Small intestine (tissue), 7 donors: ENCODE measurements around the gene RXFP3. TPM values are rescaled to one million over a fixed set of nuclear protein-coding genes. Genes with fewer than 3 reads are reported as not detected.

Experiments
- DNase-seq, 2 donors: peaks; one replicate each; pipeline versions ENCODE4 v3.0.0 to v3.0.0-alpha.2; 2013
- FAIRE-seq: peaks from 2 replicates; lab custom pipeline; 2012; peaks lifted over from hg19 to GRCh38; lab: Jason Lieb, UNC
- H3K27ac ChIP-seq, 3 donors: one replicate each; pipeline ENCODE4 v1.5.1; 2013; ENCODE audit warnings: low read length in 2 of 3, mild to moderate bottlenecking in 2 of 3, control low read depth in 1 of 3, inconsistent platforms in 1 of 3, low read depth in 1 of 3, moderate library complexity in 1 of 3
- H3K27me3 ChIP-seq, 3 donors: one replicate each; pipeline ENCODE4 v1.6.1; 2013; ENCODE audit warnings: low read length in 3 of 3, inconsistent platforms in 1 of 3; ENCODE audit not compliant: control insufficient read depth in 3 of 3, insufficient read depth in 3 of 3
- H3K36me3 ChIP-seq, 3 donors: one replicate each; pipeline ENCODE4 v1.6.1; 2013; ENCODE audit warnings: low read length in 3 of 3, inconsistent platforms in 1 of 3, low read depth in 1 of 3, mild to moderate bottlenecking in 1 of 3, moderate library complexity in 1 of 3; ENCODE audit not compliant: control insufficient read depth in 3 of 3, insufficient read depth in 2 of 3
- H3K4me1 ChIP-seq, 3 donors: one replicate each; pipeline ENCODE4 v1.6.1; 2013; ENCODE audit warnings: low read length in 2 of 3, inconsistent platforms in 1 of 3, low read depth in 1 of 3, mild to moderate bottlenecking in 1 of 3, moderate library complexity in 1 of 3; ENCODE audit not compliant: control insufficient read depth in 3 of 3, insufficient read depth in 2 of 3
- H3K4me3 ChIP-seq, 3 donors: one replicate each; pipeline ENCODE4 v1.5.1; 2013; ENCODE audit warnings: low read length in 3 of 3, control low read depth in 1 of 3, inconsistent platforms in 1 of 3, low read depth in 1 of 3, mild to moderate bottlenecking in 1 of 3, moderate library complexity in 1 of 3
- H3K9me3 ChIP-seq, 2 donors: one replicate each; pipeline ENCODE4 v1.6.1; 2013; ENCODE audit warnings: low read depth in 1 of 2, low read length in 1 of 2; ENCODE audit not compliant: control insufficient read depth in 2 of 2, insufficient read depth in 1 of 2
- WGBS, 3 donors: extraction: QIAGEN DNeasy Blood & Tissue Kit; methylation state at CpG; one replicate each; pipeline ENCODE4 v1.1.7; 2013; 5-methylcytosine and 5-hydroxymethylcytosine counted together
- polyA plus RNA-seq, 4 donors: library from polyadenylated mRNA; stranded (reverse) in 3 of 4; unstranded in 1 of 4; fragments of 200-250 nt in 3 of 4; fragments of 120-200 nt in 1 of 4; gene quantifications; one replicate each; pipeline versions ENCODE4 v1.2.1 to v1.2.3, GENCODE V29; 2013
- donor health status: healthy with polysubstance abuse.
- donor health status: control.
- donor health status: control.
- donor health status: Bipolar disorder and iron deficiency.
- donor health status: healthy.

RXFP3 gene
- polyA plus RNA-seq, 4 donors: 0.03 TPM; not detected in 3

DNA sequence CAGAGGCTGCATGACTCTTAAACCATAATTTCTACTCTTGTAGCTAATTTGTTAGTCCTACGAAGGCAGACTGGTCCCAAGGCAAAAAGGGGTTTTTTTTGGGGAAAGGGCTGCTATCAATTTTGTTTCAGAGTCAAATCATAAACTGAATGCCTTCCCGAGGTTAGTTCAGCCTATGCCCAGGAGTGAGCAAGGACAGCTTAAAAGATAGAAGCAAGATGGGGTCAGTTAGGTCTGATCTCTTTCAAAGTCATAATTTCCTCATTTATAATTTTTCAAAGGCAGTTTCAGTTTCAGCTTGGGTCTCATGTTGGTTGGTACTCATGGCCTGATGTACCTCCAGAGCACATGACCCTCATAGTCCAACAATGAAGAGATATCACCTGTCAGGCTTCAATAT is 7.9 kb upstream of the RXFP3 start:
- H3K9me3 ChIP-seq: no peaks in the 10 kb centered on the region
- no peaks in the 10 kb centered on the region for H3K4me1 ChIP-seq
- 64 to 71% (median 69%) methylated on average over 2 of the region's 2 CpGs for WGBS, 3 donors
- H3K27me3 ChIP-seq: no peaks in the 10 kb centered on the region
- H3K36me3 ChIP-seq: no peaks in the 10 kb centered on the region
- DNase-seq (no peak), FAIRE-seq (no peak)
- no peak overlapping the region for H3K27ac ChIP-seq
- no peak overlapping the region for H3K4me3 ChIP-seq

DNA sequence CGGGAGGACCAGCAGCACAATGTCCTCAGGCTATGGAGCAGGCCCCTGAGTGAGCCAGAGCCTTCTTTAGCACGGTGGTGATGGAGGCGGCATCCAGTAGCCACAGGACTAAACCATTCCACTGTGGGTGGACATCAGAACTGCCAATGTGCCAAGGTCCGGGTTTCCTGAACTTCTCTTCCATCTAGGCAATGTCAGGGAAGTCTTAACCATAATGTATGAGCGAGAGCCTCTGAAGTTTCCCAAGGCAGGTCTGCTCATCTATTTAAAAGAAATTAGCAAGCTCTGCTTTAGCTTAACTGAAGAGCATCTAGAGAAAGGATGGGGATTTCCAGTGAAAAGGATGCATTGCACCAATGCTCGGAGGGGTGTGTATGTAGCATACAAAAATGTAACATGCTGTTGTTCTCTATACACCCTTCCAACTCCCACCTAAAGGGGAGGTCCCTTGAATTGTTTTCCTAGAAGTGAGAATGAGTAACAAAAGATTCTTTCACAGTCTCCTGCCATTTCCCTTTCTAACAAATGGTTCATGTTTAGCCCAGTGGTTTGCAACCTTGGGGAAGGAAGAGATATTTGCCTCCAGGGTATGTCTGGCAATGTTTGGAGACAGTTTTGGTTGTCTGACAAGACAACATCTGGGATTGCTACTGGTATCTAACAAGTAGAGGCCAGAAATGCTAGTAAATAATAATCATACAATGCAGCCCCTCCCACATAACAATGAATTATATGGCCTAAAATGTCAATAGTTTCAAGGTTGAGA is 6.1 kb upstream of the RXFP3 start:
- Histone ChIP-seq H3K9me3 (no peaks in the 10 kb centered on the region), H3K36me3 (no peaks in the 10 kb centered on the region), H3K27ac (no peak overlapping the region), H3K27me3 (peaks cover 0 to 3% (median 0%) of the 10 kb centered on the region in 3 donors), H3K4me1 (no peaks in the 10 kb centered on the region), H3K4me3 (no peak overlapping the region)
- DNase-seq (no peak), FAIRE-seq (no peak)
- 84 to 89% (median 85%) methylated on average over 6 of the region's 6 CpGs for WGBS, 3 donors

DNA sequence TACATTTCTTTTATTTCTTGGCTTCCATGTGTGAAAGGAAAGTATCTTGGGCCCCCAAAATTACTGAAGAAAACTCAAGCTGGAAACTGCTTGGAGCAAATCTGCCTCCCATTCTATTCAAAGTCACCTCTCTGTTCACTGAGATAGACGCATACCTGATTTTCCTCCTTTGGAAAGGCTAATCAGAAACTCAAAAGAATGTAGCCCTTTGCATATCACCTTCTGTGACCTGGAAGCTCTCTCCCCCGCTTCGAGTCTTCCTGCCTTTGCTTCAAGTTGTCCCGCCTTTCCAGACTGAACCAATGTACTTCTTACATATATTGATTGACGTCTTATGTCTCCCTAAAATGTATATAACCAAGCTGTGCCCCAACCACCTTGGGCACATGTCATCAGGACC is 5.0 kb upstream of the RXFP3 start:
- H3K27ac ChIP-seq: no peak overlapping the region
- FAIRE-seq: no peak

DNA sequence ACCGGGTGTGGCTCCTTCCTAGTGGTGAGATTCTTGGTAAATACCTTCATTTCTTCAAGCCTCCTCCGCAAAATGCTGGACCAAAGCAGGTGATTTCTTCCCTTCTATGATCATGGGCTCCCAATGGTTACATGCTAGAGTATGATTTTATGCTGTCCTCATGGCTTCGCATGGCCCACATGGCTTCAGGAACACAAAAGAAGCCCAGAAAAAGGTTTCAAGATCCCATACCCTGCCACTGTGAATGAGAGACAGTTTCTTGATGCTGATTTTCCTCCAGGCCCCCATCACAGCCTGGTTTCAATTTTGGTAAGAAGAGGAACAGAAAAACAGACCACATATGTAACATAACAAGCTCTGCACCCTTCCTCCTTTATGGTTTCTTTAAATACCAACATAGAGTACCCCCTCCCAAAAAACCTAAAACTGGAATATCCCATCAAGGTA is 2.4 kb upstream of the RXFP3 start:
- Histone ChIP-seq H3K36me3 (no peaks in the 10 kb centered on the region), H3K4me3 (no peak overlapping the region), H3K9me3 (no peaks in the 10 kb centered on the region), H3K4me1 (peaks cover 0 to 3% (median 0%) of the 10 kb centered on the region in 3 donors), H3K27ac (no peak overlapping the region), H3K27me3 (peaks cover 0 to 38% (median 23%) of the 10 kb centered on the region in 3 donors)
- 80 to 85% (median 83%) methylated on average over 3 of the region's 3 CpGs for WGBS, 3 donors
- FAIRE-seq (no peak), DNase-seq (no peak)

More for the DNA sequence above, 5.0 kb upstream of the RXFP3 start:
- Histone ChIP-seq H3K27me3 (peaks cover 0 to 11% (median 0%) of the 10 kb centered on the region in 3 donors), H3K9me3 (no peaks in the 10 kb centered on the region), H3K4me1 (no peaks in the 10 kb centered on the region), H3K4me3 (no peak overlapping the region), H3K36me3 (no peaks in the 10 kb centered on the region)
- DNase-seq: no peak
- WGBS, 3 donors: 72 to 79% (median 72%) methylated on average over 5 of the region's 5 CpGs

DNA sequence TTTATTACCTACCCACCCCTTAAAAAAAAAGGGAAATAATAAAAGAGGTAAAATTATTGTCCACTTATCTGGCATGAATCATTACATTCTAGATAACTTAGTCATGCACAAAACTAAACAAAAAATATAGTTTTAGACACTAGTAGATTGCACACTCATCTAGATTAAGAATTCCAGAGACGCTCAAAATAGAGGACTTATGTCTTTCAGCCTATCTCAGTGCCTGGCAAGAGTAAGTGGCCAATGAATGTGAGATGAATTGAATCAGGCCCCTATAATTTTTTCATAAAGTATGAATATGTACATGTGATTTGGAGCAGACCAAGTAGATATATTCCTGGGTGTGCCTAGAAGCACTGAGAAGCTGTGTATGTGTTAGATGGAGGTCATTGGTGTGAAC is 2.0 kb upstream of the RXFP3 start:
- Histone ChIP-seq H3K4me1 (peaks cover 0 to 3% (median 0%) of the 10 kb centered on the region in 3 donors), H3K27me3 (peaks cover 0 to 42% (median 23%) of the 10 kb centered on the region in 3 donors), H3K27ac (no peak overlapping the region), H3K9me3 (no peaks in the 10 kb centered on the region), H3K4me3 (no peak overlapping the region), H3K36me3 (no peaks in the 10 kb centered on the region)
- WGBS, 3 donors: 47 to 75% (median 69%) methylated on average over 1 of the region's 1 CpG
- no peak for FAIRE-seq
- DNase-seq: no peak

DNA sequence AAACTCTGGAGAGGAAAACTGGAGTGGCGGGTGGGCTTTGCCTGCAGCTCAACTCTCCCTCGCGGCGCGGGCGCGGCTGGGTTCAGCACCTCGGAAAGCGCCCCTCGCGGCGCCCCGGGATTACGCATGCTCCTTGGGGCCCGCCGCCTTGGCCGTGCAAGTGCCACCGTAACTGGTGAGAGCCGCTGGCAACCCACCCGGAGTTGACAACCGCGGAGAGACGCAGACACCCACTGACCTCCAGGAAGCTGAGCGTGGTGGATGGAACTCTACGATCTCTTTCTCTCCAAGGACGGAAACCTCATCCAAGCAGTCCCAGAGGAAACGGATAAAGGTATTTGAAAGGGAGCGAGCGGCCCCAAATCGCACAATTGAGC is 194 bp upstream of the RXFP3 start:
- Histone ChIP-seq H3K4me3 (peak overlapping the region in 1 of 3 donors; percentile 16), H3K36me3 (no peaks in the 10 kb centered on the region), H3K4me1 (peaks cover 0 to 3% (median 0%) of the 10 kb centered on the region in 3 donors), H3K27me3 (peaks cover 0 to 57% (median 30%) of the 10 kb centered on the region in 3 donors), H3K9me3 (no peaks in the 10 kb centered on the region), H3K27ac (no peak overlapping the region)
- DNase-seq: peak; percentile 2 to 73
- FAIRE-seq: no peak
- 2 to 8% (median 4%) methylated on average over 30 of the region's 30 CpGs for WGBS, 3 donors

DNA sequence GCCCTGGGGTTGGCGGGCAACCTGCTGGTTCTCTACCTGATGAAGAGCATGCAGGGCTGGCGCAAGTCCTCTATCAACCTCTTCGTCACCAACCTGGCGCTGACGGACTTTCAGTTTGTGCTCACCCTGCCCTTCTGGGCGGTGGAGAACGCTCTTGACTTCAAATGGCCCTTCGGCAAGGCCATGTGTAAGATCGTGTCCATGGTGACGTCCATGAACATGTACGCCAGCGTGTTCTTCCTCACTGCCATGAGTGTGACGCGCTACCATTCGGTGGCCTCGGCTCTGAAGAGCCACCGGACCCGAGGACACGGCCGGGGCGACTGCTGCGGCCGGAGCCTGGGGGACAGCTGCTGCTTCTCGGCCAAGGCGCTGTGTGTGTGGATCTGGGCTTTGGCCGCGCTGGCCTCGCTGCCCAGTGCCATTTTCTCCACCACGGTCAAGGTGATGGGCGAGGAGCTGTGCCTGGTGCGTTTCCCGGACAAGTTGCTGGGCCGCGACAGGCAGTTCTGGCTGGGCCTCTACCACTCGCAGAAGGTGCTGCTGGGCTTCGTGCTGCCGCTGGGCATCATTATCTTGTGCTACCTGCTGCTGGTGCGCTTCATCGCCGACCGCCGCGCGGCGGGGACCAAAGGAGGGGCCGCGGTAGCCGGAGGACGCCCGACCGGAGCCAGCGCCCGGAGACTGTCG is 976 bp downstream of the RXFP3 start:
- FAIRE-seq: no peak
- 34 to 62% (median 59%) methylated on average over 52 to 54 of the region's 54 CpGs for WGBS, 3 donors

DNA sequence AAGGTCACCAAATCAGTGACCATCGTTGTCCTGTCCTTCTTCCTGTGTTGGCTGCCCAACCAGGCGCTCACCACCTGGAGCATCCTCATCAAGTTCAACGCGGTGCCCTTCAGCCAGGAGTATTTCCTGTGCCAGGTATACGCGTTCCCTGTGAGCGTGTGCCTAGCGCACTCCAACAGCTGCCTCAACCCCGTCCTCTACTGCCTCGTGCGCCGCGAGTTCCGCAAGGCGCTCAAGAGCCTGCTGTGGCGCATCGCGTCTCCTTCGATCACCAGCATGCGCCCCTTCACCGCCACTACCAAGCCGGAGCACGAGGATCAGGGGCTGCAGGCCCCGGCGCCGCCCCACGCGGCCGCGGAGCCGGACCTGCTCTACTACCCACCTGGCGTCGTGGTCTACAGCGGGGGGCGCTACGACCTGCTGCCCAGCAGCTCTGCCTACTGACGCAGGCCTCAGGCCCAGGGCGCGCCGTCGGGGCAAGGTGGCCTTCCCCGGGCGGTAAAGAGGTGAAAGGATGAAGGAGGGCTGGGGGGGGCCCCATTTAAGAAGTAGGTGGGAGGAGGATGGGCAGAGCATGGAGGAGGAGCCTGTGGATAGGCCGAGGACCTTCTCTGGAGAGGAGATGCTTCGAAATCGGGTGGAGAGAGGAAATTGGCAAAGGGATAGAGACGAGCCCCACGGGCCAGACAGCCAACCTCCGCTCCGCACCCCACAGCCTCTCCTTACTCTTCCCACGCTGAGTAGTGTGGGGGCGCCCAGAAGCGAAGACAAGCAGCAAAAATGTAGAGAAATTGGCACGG is 1.7 kb downstream of the RXFP3 start:
- Histone ChIP-seq H3K27ac (no peak overlapping the region), H3K9me3 (no peaks in the 10 kb centered on the region), H3K36me3 (no peaks in the 10 kb centered on the region), H3K4me3 (no peak overlapping the region), H3K27me3 (peaks cover 0 to 73% (median 37%) of the 10 kb centered on the region in 3 donors), H3K4me1 (peaks cover 0 to 3% (median 0%) of the 10 kb centered on the region in 3 donors)
- 23 to 53% (median 50%) methylated on average over 51 to 54 of the region's 54 CpGs for WGBS, 3 donors
- FAIRE-seq (no peak), DNase-seq (no peak)

More for the DNA sequence above, 976 bp downstream of the RXFP3 start:
- peaks cover 0 to 3% (median 0%) of the 10 kb centered on the region in 3 donors for H3K4me1 ChIP-seq
- H3K4me3 ChIP-seq: no peak overlapping the region
- H3K9me3 ChIP-seq: no peaks in the 10 kb centered on the region
- H3K27me3 ChIP-seq: peaks cover 0 to 68% (median 35%) of the 10 kb centered on the region in 3 donors
- no peak for DNase-seq
- no peak overlapping the region for H3K27ac ChIP-seq
- no peaks in the 10 kb centered on the region for H3K36me3 ChIP-seq
